ENCODE measurements around the gene SRGAP1. TPM values are rescaled to one million over a fixed set of nuclear protein-coding genes. Genes with fewer than 3 reads are reported as not detected.
"Not testable (repeated sequence)": the region's sequence is repeated elsewhere in the genome, so short reads cannot be mapped to it uniquely, and the experiment has no call there.

Gene SRGAP1
- total RNA-seq, 8 experiments from 2014 or later = 2.2 to 11.4 (median 8.3) TPM

DNA sequence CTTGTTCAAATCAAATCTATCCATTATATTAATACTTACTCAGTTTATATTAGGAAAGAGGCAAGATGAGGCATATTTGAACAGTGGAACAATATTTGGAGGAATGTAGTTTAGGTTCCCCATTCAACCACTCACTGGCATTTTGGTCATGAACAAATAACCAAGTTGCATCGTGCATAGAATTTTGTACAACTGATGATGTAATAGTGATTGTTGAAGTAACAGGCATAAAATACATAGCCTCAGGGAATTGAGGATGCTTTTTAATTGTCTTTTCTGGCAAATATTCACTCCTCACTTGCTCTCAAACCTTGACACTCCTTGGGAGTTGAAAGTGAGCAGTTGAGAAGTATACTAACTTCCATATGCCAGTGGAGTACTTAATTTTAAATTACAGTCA lies 175.2 kb downstream of the SRGAP1 start:
- Histone ChIP-seq H3K4me1 (replicated peaks in 1 of 2) (no peaks in the 10 kb centered on the region), H3K27ac (no peak overlapping the region), H3K4me3 (no peak overlapping the region)
- in situ Hi-C loops (cut with MboI; ENCODE audit: low pct_unique_long_range_greater_than_20kb in 2 of 9, low sequenced_read_pairs in 9 of 9, unreplicated experiment in 9 of 9) = no loop called here
- WGBS, 10 experiments = 63 to 100% (median 100%) methylated on average over 1 of the region's 1 CpG; no CpG with 5 or more reads in 3 of the 10 experiments
- ATAC-seq (replicated peaks in 6 of 8) = no peak

DNA sequence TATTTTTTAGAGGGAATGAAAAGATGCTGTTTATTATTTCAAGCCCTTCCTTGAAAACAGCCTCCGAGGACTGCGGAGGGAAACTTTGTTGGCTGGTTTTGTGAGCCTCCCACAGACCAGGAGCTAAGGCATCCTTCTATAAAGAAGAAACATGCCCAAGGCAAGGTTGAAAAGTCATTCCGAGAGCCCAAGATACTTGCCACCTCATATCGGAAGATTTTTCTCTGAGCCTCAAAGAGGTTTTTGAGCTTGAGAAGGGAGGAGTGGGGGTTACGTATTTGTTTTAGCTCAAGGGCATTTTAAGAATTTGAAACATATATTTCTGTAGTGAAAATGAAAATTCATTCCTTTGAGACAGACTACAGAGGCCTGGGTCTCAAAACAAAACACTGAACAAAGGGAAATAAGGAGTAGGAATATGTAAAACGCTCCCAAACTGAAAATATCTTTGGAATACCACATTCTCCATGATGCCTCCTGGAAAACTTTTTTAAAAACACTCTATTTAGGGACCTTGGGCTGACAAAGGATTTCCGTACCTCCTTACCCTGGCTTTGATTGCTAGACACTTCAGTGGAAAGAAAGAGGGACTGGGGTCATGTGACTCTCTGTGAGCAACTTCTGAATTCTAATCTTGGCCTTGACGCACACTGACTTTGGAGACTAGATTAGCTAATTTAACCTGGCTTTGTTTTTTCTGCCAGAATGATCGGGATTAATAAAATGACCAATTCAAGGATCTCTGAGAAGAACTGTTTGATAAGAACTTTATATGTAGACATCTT lies 180.9 kb downstream of the SRGAP1 start:
- Histone ChIP-seq H3K27ac (no peak overlapping the region), H3K4me1 (replicated peaks in 1 of 2) (no peaks in the 10 kb centered on the region), H3K4me3 (no peak overlapping the region)
- ATAC-seq (replicated peaks in 6 of 8) = no peak
- in situ Hi-C loops (cut with MboI; ENCODE audit: low pct_unique_long_range_greater_than_20kb in 2 of 9, low sequenced_read_pairs in 9 of 9, unreplicated experiment in 9 of 9) = no loop called here
- WGBS, 10 experiments = 75 to 100% (median 95%) methylated on average over 1 to 9 of the region's 9 CpGs

DNA sequence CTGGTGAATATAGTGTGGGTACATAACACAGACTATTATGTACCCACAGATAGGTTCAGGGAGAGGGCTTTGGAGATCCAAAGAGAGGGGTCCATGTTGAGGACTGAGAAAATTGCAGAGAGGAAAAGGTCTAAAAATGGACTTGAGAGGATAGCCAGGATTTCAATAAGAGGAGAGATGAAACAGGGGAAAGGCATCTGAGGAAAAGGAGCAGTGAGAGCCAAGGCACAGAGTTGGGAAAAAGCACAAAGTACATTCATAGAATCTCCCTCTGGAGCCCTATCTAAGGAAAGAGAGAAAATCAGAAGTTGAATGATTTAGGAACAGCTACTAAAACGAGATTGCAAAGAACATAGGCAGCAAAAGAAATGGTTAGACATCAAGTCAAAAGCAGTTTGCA lies 182.8 kb downstream of the SRGAP1 start:
- H3K4me1 ChIP-seq (replicated peaks in 1 of 2) = no peaks in the 10 kb centered on the region
- WGBS, 10 experiments = 10 to 67% (median 40%) methylated on average over 1 of the region's 1 CpG; no CpG with 5 or more reads in 1 of the 10 experiments
- in situ Hi-C loops (cut with MboI; ENCODE audit: low pct_unique_long_range_greater_than_20kb in 2 of 9, low sequenced_read_pairs in 9 of 9, unreplicated experiment in 9 of 9) = no loop called here
- no peak overlapping the region for H3K4me3 ChIP-seq
- no peak overlapping the region for H3K27ac ChIP-seq
- ATAC-seq (replicated peaks in 6 of 8) = no peak

DNA sequence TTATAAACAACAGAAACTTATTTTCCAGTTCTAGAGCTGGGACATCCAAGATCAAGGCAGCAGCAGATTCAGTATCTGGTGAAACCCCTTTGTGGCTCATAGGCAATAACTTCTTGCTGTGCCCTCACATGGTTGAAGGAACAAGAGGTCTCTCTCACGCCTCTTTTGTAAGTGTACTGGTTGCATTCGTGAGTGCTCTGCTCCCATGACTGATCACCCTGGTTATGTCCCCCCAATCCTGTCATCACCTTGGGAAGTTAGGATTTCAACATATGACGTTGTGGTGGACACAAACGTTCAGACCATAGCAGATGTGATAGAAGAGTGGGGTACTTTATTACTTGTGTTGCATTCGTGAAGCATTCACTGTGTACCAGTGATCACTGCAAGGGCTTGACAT lies 184.0 kb downstream of the SRGAP1 start:
- WGBS, 10 experiments = 0 to 86% (median 60%) methylated on average over 1 to 5 of the region's 5 CpGs; no CpG with 5 or more reads in 1 of the 10 experiments
- in situ Hi-C loops (cut with MboI; ENCODE audit: low pct_unique_long_range_greater_than_20kb in 2 of 9, low sequenced_read_pairs in 9 of 9, unreplicated experiment in 9 of 9) = no loop called here
- H3K4me1 ChIP-seq (replicated peaks in 1 of 2) = no peaks in the 10 kb centered on the region
- no peak for ATAC-seq (replicated peaks in 6 of 8)
- H3K27ac ChIP-seq = no peak overlapping the region
- H3K4me3 ChIP-seq = no peak overlapping the region

DNA sequence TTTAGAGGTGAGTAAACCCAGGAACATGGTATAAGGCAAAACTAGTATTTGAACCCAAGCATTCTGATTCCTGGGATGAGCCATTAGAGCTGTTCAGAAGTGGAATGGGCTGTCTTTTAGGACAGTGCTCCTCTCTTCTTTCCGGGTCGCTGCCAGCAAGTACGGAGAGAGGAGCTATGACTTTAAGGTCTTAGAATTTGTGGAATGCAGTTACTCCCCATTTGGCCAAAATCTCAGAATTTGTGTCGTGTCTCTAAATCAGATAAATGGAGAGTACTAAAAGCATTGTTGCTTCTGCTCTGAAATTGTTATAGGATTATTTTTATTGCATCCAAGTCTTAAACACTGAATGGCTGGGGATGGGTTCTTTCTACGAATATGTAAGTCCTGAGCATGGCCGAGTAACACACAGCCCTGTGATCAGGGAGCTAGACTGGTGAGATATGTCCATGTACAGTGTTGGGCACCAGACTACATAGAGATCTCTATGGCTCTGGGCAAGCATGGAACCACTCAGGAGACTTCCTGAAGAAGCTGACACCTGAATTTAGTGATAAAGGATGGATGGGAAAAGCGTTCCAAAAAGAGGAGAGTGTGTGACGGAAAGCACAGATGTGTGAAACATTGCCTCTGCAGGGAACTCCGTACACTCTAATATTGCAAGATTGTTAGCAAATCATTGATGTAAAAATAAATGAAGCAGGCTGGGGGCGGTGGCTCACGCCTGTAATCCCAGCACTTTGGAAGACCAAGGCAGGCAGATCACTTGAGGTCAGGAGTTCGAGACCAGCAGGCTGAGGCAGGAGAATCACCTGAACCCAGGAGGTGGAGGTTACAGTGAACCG lies 184.7 kb downstream of the SRGAP1 start:
- in situ Hi-C loops (cut with MboI; ENCODE audit: low pct_unique_long_range_greater_than_20kb in 2 of 9, low sequenced_read_pairs in 9 of 9, unreplicated experiment in 9 of 9) = no loop called here

DNA sequence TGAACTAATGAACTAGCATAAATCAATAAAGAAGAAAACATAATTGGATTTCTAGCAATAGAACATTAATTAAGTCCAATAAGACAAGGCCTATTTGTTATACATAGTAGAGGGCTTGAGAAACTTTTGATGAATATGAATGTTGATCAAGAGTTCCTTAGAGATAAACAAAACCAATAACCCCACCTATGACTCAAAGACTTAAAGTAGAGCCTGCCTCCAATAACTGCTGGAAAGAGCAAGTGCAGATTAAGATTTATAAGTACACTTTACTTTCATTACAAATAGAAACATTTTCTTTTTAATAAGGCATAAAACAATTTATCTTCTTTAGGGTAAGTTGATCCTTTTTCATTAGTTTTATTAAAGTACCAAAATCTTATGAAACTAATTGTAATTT lies 185.7 kb downstream of the SRGAP1 start:
- Histone ChIP-seq H3K4me3 (no peak overlapping the region), H3K27ac (no peak overlapping the region), H3K4me1 (replicated peaks in 1 of 2) (no peaks in the 10 kb centered on the region)
- no peak for ATAC-seq (replicated peaks in 6 of 8)
- in situ Hi-C loops (cut with MboI; ENCODE audit: low pct_unique_long_range_greater_than_20kb in 2 of 9, low sequenced_read_pairs in 9 of 9, unreplicated experiment in 9 of 9) = no loop called here

More for the DNA sequence above, 184.7 kb downstream of the SRGAP1 start:
- no peak for ATAC-seq (replicated peaks in 6 of 8)
- 20 to 96% (median 83%) methylated on average over 1 to 8 of the region's 13 CpGs; no CpG with 5 or more reads in 1 of the 10 experiments for WGBS, 10 experiments
- Histone ChIP-seq H3K4me3 (no peak overlapping the region), H3K4me1 (replicated peaks in 1 of 2) (no peaks in the 10 kb centered on the region), H3K27ac (no peak overlapping the region)

DNA sequence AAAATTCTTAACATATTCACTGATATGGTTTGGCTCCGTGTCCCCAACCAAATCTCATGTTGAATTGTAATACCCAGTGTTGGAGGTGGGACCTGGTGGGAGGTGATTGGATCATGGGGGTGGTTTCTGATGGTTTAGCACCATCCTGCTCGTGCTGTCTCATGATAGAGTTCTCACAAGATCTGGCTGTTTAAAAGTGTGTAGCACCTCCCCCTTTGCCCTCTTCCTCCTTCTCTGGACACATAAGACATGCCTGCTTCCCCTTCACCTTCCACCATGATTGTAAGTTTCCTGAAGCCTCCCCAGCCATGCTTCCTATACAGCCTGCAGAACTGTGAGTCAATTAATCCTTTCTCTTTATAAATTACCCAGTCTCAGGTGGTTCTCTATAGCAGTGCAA lies 189.6 kb downstream of the SRGAP1 start:
- WGBS, 10 experiments = 79 to 100% (median 93%) methylated on average over 1 to 2 of the region's 2 CpGs; no CpG with 5 or more reads in 3 of the 10 experiments
- H3K4me3 ChIP-seq; ATAC-seq (replicated peaks in 6 of 8); in situ Hi-C loops (cut with MboI; ENCODE audit: low pct_unique_long_range_greater_than_20kb in 2 of 9, low sequenced_read_pairs in 9 of 9, unreplicated experiment in 9 of 9); H3K27ac ChIP-seq; H3K4me1 ChIP-seq (replicated peaks in 1 of 2): not testable (repeated sequence)

DNA sequence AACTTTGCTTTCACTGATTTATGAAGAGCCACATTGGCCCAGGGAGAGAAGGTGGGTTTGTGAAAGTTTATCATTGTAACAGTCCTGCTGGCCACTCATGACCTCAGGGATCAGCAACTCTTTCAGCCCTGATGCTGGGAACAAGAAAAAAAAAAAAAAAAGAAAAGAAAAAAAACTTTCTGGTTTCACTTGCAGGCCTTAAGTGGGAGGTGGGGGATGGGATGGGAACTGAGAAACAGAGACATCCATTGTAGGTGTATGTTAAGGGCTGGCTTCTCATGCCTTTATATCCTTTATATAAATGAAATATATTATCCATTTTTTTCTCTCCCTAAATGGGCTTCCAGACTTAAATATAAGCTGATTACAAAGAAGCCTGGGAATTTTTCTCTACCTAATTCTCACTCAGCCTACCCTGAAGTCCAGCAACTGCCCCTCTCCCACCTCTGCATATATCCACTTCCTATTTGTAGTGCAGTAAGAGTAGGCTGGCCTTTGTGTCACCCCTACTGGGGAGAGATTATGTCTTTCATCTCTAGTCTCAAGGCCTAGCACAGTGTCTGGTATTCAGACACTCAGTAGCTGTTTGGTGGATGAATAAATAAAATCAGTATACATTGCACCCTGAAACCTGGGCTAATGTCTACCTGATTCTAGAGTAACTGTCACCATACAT lies 190.5 kb downstream of the SRGAP1 start:
- no peak overlapping the region for H3K4me3 ChIP-seq

DNA sequence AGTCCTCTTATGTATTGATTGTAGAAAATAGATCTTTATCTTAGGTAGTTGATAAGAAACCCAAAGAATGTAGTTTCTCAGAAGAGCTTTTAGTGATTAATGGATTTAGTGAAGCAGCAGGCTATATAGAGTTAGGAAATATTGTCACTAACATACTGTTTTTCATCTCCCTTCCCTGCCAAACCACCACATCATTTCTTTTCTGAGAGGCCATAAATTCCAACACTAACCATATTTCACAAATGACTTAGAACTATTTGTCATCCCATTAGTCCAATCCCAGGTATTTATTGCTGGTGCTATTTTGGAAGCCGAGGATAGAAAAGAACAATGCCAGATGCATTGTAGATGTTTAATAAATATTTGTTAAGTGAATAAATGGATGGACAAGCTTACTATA lies 191.9 kb downstream of the SRGAP1 start:
- H3K4me1 ChIP-seq (replicated peaks in 1 of 2) = peaks cover 5 to 13% of the 10 kb centered on the region in 2 donors
- in situ Hi-C loops (cut with MboI; ENCODE audit: low pct_unique_long_range_greater_than_20kb in 2 of 9, low sequenced_read_pairs in 9 of 9, unreplicated experiment in 9 of 9) = no loop called here
- H3K4me3 ChIP-seq = no peak overlapping the region
- 50 to 100% (median 100%) methylated on average over 1 of the region's 1 CpG; no CpG with 5 or more reads in 4 of the 10 experiments for WGBS, 10 experiments
- no peak overlapping the region for H3K27ac ChIP-seq
- ATAC-seq (replicated peaks in 6 of 8) = no peak

More for the DNA sequence above, 190.5 kb downstream of the SRGAP1 start:
- Histone ChIP-seq H3K27ac (no peak overlapping the region), H3K4me1 (replicated peaks in 1 of 2) (peaks cover 5 to 10% of the 10 kb centered on the region in 2 donors)
- ATAC-seq (replicated peaks in 6 of 8) = peak in 1 of 8 experiments; percentile 24
- in situ Hi-C loops (cut with MboI; ENCODE audit: low pct_unique_long_range_greater_than_20kb in 2 of 9, low sequenced_read_pairs in 9 of 9, unreplicated experiment in 9 of 9) = no loop called here

DNA sequence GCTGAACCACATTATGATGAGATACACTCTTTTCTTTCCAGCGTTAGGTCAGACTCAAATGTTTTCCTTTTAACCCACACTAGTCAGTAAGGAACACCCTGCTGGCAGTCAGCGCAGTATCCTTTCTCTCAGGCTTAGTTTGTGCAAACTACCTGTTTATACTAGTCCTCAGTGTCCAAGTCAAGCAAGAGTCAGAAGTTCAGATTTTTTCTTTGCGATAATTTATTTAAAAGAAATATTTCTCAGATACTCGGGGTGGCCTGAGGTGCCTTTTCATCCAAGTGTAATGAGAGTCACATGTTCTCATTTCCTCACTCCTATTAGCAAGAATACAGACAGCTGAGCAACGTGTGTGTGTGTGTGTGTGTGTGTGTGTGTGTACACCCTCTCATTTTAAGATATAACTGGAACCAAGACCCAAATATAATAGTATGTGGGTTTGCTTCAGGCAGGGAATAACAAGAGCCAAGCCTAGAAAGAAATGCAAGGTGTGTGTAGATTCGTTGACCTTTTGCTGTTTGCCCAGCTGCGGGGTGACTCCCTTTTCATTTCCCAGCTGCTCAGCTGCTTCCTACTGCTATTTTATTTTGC lies 194.9 kb downstream of the SRGAP1 start:
- H3K4me3 ChIP-seq = peak overlapping the region in 4 of 5 donors; percentile 5 to 18 (median 13)
- WGBS, 10 experiments = 0 to 28% (median 14%) methylated on average over 1 to 6 of the region's 7 CpGs; no CpG with 5 or more reads in 1 of the 10 experiments
- peak; percentile 56 to 93 (median 87) for ATAC-seq (replicated peaks in 6 of 8)

DNA sequence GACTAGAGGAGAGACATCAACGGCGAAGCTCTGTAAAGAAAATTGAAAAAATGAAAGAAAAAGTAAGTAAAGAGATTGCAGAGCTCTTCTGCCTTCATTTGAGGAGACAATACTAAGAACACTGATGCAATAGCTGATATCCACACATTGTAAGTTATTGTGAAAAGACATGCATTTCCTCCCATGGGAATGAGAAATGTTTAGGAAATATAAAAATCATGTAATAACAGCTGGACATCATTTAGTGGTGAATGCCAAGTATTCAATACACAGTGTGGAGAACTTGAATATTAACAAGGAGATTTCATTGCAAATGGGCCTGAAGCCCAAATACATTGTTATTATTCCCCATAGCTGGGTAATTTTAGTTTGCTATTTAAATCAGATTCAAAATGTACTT lies 198.4 kb downstream of the SRGAP1 start:
- H3K27ac ChIP-seq = no peak overlapping the region
- no peak overlapping the region for H3K4me3 ChIP-seq
- in situ Hi-C loops (cut with MboI; ENCODE audit: low pct_unique_long_range_greater_than_20kb in 2 of 9, low sequenced_read_pairs in 9 of 9, unreplicated experiment in 9 of 9) = no loop called here
- WGBS, 10 experiments = 5 to 96% (median 78%) methylated on average over 2 of the region's 2 CpGs; no CpG with 5 or more reads in 2 of the 10 experiments
- H3K4me1 ChIP-seq (replicated peaks in 1 of 2) = peaks cover 5 to 13% of the 10 kb centered on the region in 2 donors
- peak in 3 of 8 experiments; percentile 11 to 45 (median 39) for ATAC-seq (replicated peaks in 6 of 8)

More for the DNA sequence above, 194.9 kb downstream of the SRGAP1 start:
- Histone ChIP-seq H3K27ac (peak overlapping the region; percentile 14 to 60), H3K4me1 (replicated peaks in 1 of 2) (peaks cover 5 to 13% of the 10 kb centered on the region in 2 donors)
- in situ Hi-C loops (cut with MboI; ENCODE audit: low pct_unique_long_range_greater_than_20kb in 2 of 9, low sequenced_read_pairs in 9 of 9, unreplicated experiment in 9 of 9) = no loop called here

DNA sequence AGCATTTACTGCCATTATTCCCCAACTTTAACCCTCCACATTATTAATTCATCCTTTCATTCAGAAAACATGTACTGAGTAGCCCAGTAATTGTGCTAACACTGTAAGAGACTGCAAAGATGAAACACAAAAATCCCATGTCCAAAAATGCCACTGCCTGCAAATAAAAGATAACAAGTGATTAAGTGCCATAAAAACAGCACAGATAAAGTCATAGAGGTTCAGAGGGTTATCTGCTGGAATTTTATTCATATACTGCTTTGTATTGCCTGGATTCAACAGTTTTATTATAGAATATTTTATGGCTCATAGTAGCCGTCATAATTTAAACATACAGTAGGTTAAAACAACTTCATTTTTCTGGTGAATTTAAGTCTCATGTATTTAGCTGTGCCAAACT lies 199.7 kb downstream of the SRGAP1 start:
- no peak overlapping the region for H3K27ac ChIP-seq
- peak in 1 of 8 experiments; percentile 4 for ATAC-seq (replicated peaks in 6 of 8)
- peaks cover 5 to 9% of the 10 kb centered on the region in 2 donors for H3K4me1 ChIP-seq (replicated peaks in 1 of 2)
- WGBS, 10 experiments = 29 to 100% (median 80%) methylated on average over 1 of the region's 1 CpG; no CpG with 5 or more reads in 3 of the 10 experiments
- H3K4me3 ChIP-seq = no peak overlapping the region
- in situ Hi-C loops (cut with MboI; ENCODE audit: low pct_unique_long_range_greater_than_20kb in 2 of 9, low sequenced_read_pairs in 9 of 9, unreplicated experiment in 9 of 9) = no loop called here
